Neural progenitor cell (in vitro differentiated cells): ENCODE data around the gene IGFN1. TPM values are rescaled to one million over a fixed set of nuclear protein-coding genes. Genes with fewer than 3 reads are reported as not detected.

Experiments
- DNase-seq: peaks from one replicate; pipeline ENCODE4 v3.0.0-alpha.2; 2016; ENCODE audit warnings: low spot score
- H2AFZ ChIP-seq: fragments of 200-600 bp; sonication (generic); replicated peaks from 2 replicates; pipeline ENCODE4 v1.6.1; 2016; ENCODE audit warnings: antibody characterized with exemption
- H3F3A ChIP-seq: fragments of 200-600 bp; sonication (generic); 2 replicates; pipeline ENCODE4 v1.6.1; 2016; ENCODE audit warnings: antibody characterized with exemption, low read depth
- H3K27ac ChIP-seq: fragments of 200-600 bp; sonication (generic); 2 replicates; pipeline ENCODE4 v1.5.1; 2016; ENCODE audit warnings: mild to moderate bottlenecking
- H3K27me3 ChIP-seq: fragments of 200-600 bp; sonication (generic); 2 replicates; pipeline ENCODE4 v1.6.1; 2016; ENCODE audit warnings: mild to moderate bottlenecking, moderate library complexity
- H3K36me3 ChIP-seq: fragments of 200-600 bp; sonication (generic); 2 replicates; pipeline ENCODE4 v1.5.1; 2016
- H3K4me1 ChIP-seq: fragments of 200-600 bp; sonication (generic); 2 replicates; pipeline ENCODE4 v1.6.1; 2016; ENCODE audit warnings: mixed run types
- H3K4me2 ChIP-seq: fragments of 200-600 bp; sonication (generic); 2 replicates; pipeline ENCODE4 v1.6.1; 2016
- H3K4me3 ChIP-seq: fragments of 200-600 bp; sonication (generic); 2 replicates; pipeline ENCODE4 v1.5.1; 2016
- H3K79me2 ChIP-seq: fragments of 200-600 bp; sonication (generic); 2 replicates; pipeline ENCODE4 v1.6.1; 2016; ENCODE audit warnings: low read depth
- H3K9ac ChIP-seq: fragments of 200-600 bp; sonication (generic); 2 replicates; pipeline ENCODE4 v1.6.1; 2016
- H3K9me3 ChIP-seq: fragments of 200-600 bp; sonication (generic); 2 replicates; pipeline ENCODE4 v1.5.1; 2016; ENCODE audit warnings: low read depth
- H4K20me1 ChIP-seq: fragments of 200-600 bp; sonication (generic); 2 replicates; pipeline ENCODE4 v1.6.1; 2016; ENCODE audit warnings: low read depth
- H3K27ac Mint-ChIP-seq: 3 replicates; pipeline ENCODE4 v1.8.0; 2021; ENCODE audit warnings: mixed read lengths
- H3K27me3 Mint-ChIP-seq: 2 replicates; pipeline ENCODE4 v1.8.0; 2022; ENCODE audit warnings: low read depth, mild to moderate bottlenecking, inconsistent platforms, moderate library complexity, mixed read lengths; ENCODE audit not compliant: insufficient read depth
- H3K36me3 Mint-ChIP-seq: 3 replicates; pipeline ENCODE4 v1.8.0; 2021; ENCODE audit warnings: mixed read lengths
- H3K4me1 Mint-ChIP-seq: 3 replicates; pipeline ENCODE4 v1.8.0; 2021; ENCODE audit warnings: mixed read lengths
- H3K4me3 Mint-ChIP-seq: 3 replicates; pipeline ENCODE4 v1.8.0; 2021; ENCODE audit warnings: mild to moderate bottlenecking, moderate library complexity, mixed read lengths
- H3K9me3 Mint-ChIP-seq: 3 replicates; pipeline ENCODE4 v1.8.0; 2020; ENCODE audit warnings: mixed read lengths
- EZH2 ChIP-seq: fragments of 200-600 bp; sonication (generic); IDR thresholded peaks from 2 replicates; pipeline ENCODE4 v1.6.1; 2017; ENCODE audit warnings: antibody characterized with exemption, mild to moderate bottlenecking, moderate library complexity
- EZH2phosphoT487 ChIP-seq: fragments of 200-600 bp; sonication (generic); IDR thresholded peaks from 2 replicates; pipeline ENCODE4 v1.6.1; 2017; ENCODE audit warnings: antibody characterized with exemption
- total RNA-seq: library from RNA; depleted of rRNA; stranded (reverse); fragments of >200 nt; gene quantifications from 2 replicates; pipeline ENCODE4 v1.2.3, GENCODE V29; 2015; ENCODE audit warnings: low replicate concordance
- TF ChIP-seq, protein P1 (sequence below): fragments of 200-600 bp; sonication (generic); IDR thresholded peaks from 2 replicates; pipeline ENCODE4 v1.5.1; 2017; ENCODE audit warnings: antibody characterized with exemption, mild to moderate bottlenecking

IGFN1 gene
- total RNA-seq, 1 donor from 2014 or later, result not detected

DNA sequence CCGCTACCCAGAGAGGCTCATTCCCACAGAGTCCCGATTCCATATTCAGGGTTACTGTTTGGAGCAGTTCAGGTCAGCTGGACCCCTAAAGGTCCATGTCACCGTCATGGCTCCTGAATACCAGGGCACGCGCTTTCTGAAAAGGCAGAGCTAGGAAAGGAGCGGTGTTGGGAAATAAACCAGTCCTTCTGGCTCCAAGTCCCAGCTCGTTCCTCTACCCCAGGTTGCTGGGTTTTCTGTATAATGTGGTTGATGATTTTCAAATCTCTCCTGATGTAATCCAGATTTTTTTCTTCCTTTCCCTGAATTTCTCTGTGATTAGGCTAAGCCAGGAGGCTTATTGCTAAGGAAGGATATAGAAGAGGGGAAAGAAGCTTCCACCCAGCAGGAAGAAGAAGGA is 78.7 kb downstream of the IGFN1 start:
- no peaks in the 10 kb centered on the region for H3K79me2 ChIP-seq
- Mint-ChIP-seq H3K27ac (no peak overlapping the region), H3K36me3 (no peaks in the 10 kb centered on the region), H3K9me3 (no peaks in the 10 kb centered on the region), H3K4me3 (no peak overlapping the region), H3K4me1 (peaks cover 8% of the 10 kb centered on the region), H3K27me3 (peaks cover 6% of the 10 kb centered on the region)
- H3K36me3 ChIP-seq, result no peaks in the 10 kb centered on the region
- H2AFZ ChIP-seq, result no peak overlapping the region
- no peaks in the 10 kb centered on the region for H3F3A ChIP-seq
- no peaks in the 10 kb centered on the region for H3K27me3 ChIP-seq
- H3K4me1 ChIP-seq, result no peaks in the 10 kb centered on the region
- H4K20me1 ChIP-seq, result no peaks in the 10 kb centered on the region
- H3K9ac ChIP-seq, result no peak overlapping the region
- H3K4me3 ChIP-seq, result no peak overlapping the region
- H3K9me3 ChIP-seq, result no peaks in the 10 kb centered on the region
- no peak overlapping the region for H3K27ac ChIP-seq
- TF ChIP-seq EZH2 (no peak), EZH2phosphoT487 (no peak)
- TF ChIP-seq, protein P1, sequence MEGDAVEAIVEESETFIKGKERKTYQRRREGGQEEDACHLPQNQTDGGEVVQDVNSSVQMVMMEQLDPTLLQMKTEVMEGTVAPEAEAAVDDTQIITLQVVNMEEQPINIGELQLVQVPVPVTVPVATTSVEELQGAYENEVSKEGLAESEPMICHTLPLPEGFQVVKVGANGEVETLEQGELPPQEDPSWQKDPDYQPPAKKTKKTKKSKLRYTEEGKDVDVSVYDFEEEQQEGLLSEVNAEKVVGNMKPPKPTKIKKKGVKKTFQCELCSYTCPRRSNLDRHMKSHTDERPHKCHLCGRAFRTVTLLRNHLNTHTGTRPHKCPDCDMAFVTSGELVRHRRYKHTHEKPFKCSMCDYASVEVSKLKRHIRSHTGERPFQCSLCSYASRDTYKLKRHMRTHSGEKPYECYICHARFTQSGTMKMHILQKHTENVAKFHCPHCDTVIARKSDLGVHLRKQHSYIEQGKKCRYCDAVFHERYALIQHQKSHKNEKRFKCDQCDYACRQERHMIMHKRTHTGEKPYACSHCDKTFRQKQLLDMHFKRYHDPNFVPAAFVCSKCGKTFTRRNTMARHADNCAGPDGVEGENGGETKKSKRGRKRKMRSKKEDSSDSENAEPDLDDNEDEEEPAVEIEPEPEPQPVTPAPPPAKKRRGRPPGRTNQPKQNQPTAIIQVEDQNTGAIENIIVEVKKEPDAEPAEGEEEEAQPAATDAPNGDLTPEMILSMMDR, result no peak
- DNase-seq, result no peak
- no peak overlapping the region for H3K4me2 ChIP-seq

DNA sequence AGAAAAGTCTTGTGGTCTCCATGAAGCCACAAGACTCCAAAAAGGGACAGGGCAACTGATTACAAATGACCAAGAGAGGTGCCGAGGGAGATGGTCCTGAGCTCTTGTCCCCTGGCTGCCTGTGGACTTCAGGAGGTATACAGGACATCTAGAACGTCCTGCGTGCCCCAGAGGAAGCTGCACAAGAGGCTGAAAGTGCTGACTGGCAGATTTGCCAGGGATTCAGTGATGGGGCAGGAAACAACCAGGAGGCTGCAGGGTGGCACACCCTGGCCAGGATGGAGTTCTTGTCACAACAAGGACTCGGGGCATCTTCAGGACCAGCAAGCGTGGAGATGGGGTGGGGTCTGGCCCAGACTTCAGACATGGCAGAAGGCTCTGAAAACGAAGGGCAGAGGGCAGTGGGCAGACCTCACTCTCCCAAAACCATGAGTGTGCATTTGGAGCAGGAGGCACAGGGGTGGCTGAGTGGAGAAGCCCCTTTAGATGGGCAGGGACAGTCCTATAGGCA is 79.3 kb downstream of the IGFN1 start:
- TF ChIP-seq EZH2phosphoT487 (no peak), EZH2 (no peak)
- TF ChIP-seq, protein P1, result no peak
- no peak overlapping the region for H2AFZ ChIP-seq

GRCh38 chr1:201270616-201271390 is 80.2 kb downstream of the IGFN1 start:
- no peak for DNase-seq
- no peaks in the 10 kb centered on the region for H3K27me3 ChIP-seq
- no peaks in the 10 kb centered on the region for H4K20me1 ChIP-seq

More for the DNA sequence above, 79.3 kb downstream of the IGFN1 start:
- Histone ChIP-seq H3K9ac (no peak overlapping the region), H3K4me3 (no peak overlapping the region), H3K27ac (no peak overlapping the region), H3K79me2 (no peaks in the 10 kb centered on the region), H3K36me3 (no peaks in the 10 kb centered on the region), H3K4me1 (no peaks in the 10 kb centered on the region), H4K20me1 (no peaks in the 10 kb centered on the region), H3F3A (no peaks in the 10 kb centered on the region), H3K27me3 (no peaks in the 10 kb centered on the region), H3K4me2 (no peak overlapping the region), H3K9me3 (no peaks in the 10 kb centered on the region)
- Mint-ChIP-seq H3K9me3 (no peaks in the 10 kb centered on the region), H3K36me3 (no peaks in the 10 kb centered on the region), H3K27ac (no peak overlapping the region), H3K4me3 (no peak overlapping the region), H3K4me1 (peaks cover 11% of the 10 kb centered on the region), H3K27me3 (peaks cover 6% of the 10 kb centered on the region)
- no peak for DNase-seq

More at GRCh38 chr1:201270616-201271390, 80.2 kb downstream of the IGFN1 start:
- Mint-ChIP-seq H3K4me1 (peaks cover 12% of the 10 kb centered on the region), H3K4me3 (no peak overlapping the region), H3K9me3 (no peaks in the 10 kb centered on the region), H3K27ac (no peak overlapping the region), H3K27me3 (peaks cover 6% of the 10 kb centered on the region), H3K36me3 (no peaks in the 10 kb centered on the region)
- H3K9ac ChIP-seq, result no peak overlapping the region
- no peaks in the 10 kb centered on the region for H3F3A ChIP-seq
- TF ChIP-seq EZH2phosphoT487 (no peak), EZH2 (no peak)
- TF ChIP-seq, protein P1, result no peak
- H3K4me1 ChIP-seq, result no peaks in the 10 kb centered on the region
- no peak overlapping the region for H3K4me3 ChIP-seq
- H3K36me3 ChIP-seq, result no peaks in the 10 kb centered on the region
- H3K9me3 ChIP-seq, result no peaks in the 10 kb centered on the region
- no peak overlapping the region for H3K27ac ChIP-seq
- no peak overlapping the region for H2AFZ ChIP-seq
- no peak overlapping the region for H3K4me2 ChIP-seq
- no peaks in the 10 kb centered on the region for H3K79me2 ChIP-seq
